ENCODE data around the gene LCE3D. TPM values are rescaled to one million over a fixed set of nuclear protein-coding genes. Genes with fewer than 3 reads are reported as not detected.

Gene LCE3D, protein sequence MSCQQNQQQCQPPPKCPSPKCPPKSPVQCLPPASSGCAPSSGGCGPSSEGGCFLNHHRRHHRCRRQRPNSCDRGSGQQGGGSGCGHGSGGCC
- 1.7 to 2.7 TPM (median 2.3 TPM) in 5 replicates for total RNA-seq (2022; extraction: Qiagen RNA extraction)

DNA sequence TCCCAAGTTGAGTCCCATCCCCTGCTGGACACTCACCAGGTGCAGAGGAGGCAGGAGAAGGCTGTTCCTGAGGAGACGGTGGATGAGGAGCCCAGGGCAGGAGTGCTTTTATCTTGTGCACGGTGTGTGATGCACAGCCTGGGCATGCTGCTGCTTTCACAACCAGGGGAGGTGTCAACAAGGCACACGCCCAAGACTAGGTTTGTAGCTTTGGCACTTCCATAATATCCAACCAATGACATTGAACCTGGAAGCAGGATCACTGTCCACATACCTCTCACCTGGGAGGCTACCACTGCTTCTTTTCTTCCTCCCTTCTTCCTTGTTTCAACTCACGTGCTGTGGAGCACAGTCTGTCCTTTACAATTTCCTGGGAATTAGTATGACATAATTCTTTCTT is at the start of gene LCE3D:
TSS of gene LCE3D (minus strand) at position 84 of the 400 bp plus-strand sequence. CDS start 580 bp downstream, outside the sequence.

GRCh38 chr1:152622803-152623202 is 42.5 kb upstream of the LCE3D start, which contains the start of gene LCE3A:
Gene LCE3A, minus strand, starts transcription at chr1:152623103. Its CDS starts 0 bp downstream, at chr1:152623103.

DNA sequence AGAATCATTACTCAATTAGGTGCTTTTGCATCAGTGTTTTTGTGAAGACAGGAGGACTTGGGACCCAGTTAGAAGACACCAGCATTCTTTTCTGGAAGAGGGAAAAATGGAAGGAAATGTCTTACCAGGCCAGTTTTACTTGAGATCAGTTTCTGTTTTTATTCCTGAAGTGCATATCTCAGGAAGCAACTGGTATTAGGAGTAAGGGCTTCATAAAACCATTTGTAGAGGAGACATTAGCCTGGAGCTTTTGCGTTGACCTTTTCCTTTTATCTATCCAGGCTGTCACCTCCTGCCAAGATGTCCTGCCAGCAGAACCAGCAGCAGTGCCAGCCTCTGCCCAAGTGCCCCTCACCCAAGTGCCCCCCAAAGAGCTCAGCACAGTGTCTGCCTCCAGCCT is 33.2 kb upstream of the LCE3D start, which contains the start of gene LCE3B:
TSS of gene LCE3B (plus strand) at position 301 of the 400 bp plus-strand sequence. CDS start at position 301, 0 bp downstream.

GRCh38 chr1:152599934-152600333 is 19.6 kb upstream of the LCE3D start, which contains the start of gene LCE3C:
Gene LCE3C, plus strand, starts transcription at chr1:152600234. Its CDS starts 498 bp downstream, at chr1:152600732.

GRCh38 chr1:152566681-152567080 is 13.6 kb downstream of the LCE3D start, which contains the start of gene LCE3E:
Gene LCE3E, minus strand, starts transcription at chr1:152566780. Its CDS starts 572 bp downstream, at chr1:152566208.

Other genes with a start within 250 kb of the LCE3D start
- gene FLG2, start 220.5 kb downstream of the LCE3D start, total RNA-seq (2022; extraction: Qiagen RNA extraction): not detected in 5 replicates
- not detected in 5 replicates for gene CRNN, start 166.3 kb downstream of the LCE3D start, total RNA-seq (2022; extraction: Qiagen RNA extraction)
- not detected in 5 replicates for gene LCE5A, start 69.7 kb downstream of the LCE3D start, total RNA-seq (2022; extraction: Qiagen RNA extraction)
- gene CRCT1, start 66.0 kb downstream of the LCE3D start, total RNA-seq (2022; extraction: Qiagen RNA extraction): 0.26 to 0.75 TPM (median 0.74 TPM) in 3 of 5 replicates, not detected in the others
- gene LCE3E, start 13.7 kb downstream of the LCE3D start, total RNA-seq (2022; extraction: Qiagen RNA extraction): 0.30 to 0.54 TPM in 2 of 5 replicates, not detected in the others
- not detected in 5 replicates for gene LCE3C, start 19.7 kb upstream of the LCE3D start, total RNA-seq (2022; extraction: Qiagen RNA extraction)
- gene LCE3B, start 33.3 kb upstream of the LCE3D start, total RNA-seq (2022; extraction: Qiagen RNA extraction): not detected in 5 replicates
- gene LCE3A, start 42.6 kb upstream of the LCE3D start, total RNA-seq (2022; extraction: Qiagen RNA extraction): not detected in 5 replicates
- not detected in 5 replicates for gene LCE2D, start 82.9 kb upstream of the LCE3D start, total RNA-seq (2022; extraction: Qiagen RNA extraction)
- gene LCE2C, start 94.8 kb upstream of the LCE3D start, total RNA-seq (2022; extraction: Qiagen RNA extraction): not detected in 5 replicates
- not detected in 5 replicates for gene LCE2B, start 105.6 kb upstream of the LCE3D start, total RNA-seq (2022; extraction: Qiagen RNA extraction)
- gene LCE2A, start 117.8 kb upstream of the LCE3D start, total RNA-seq (2022; extraction: Qiagen RNA extraction): not detected in 5 replicates
- gene LCE4A, start 127.6 kb upstream of the LCE3D start, total RNA-seq (2022; extraction: Qiagen RNA extraction): not detected in 5 replicates
- not detected in 5 replicates for gene KPRP, start 177.5 kb upstream of the LCE3D start, total RNA-seq (2022; extraction: Qiagen RNA extraction)
- not detected in 5 replicates for gene LCE1F, start 194.6 kb upstream of the LCE3D start, total RNA-seq (2022; extraction: Qiagen RNA extraction)
- gene LCE1E, start 205.7 kb upstream of the LCE3D start, total RNA-seq (2022; extraction: Qiagen RNA extraction): 0.18 TPM in 1 of 5 replicates, not detected in the others
- gene LCE1D, start 216.2 kb upstream of the LCE3D start, total RNA-seq (2022; extraction: Qiagen RNA extraction): not detected in 5 replicates
- gene LCE1C, start 226.1 kb upstream of the LCE3D start, total RNA-seq (2022; extraction: Qiagen RNA extraction): not detected in 5 replicates
- gene LCE1B, start 231.5 kb upstream of the LCE3D start, total RNA-seq (2022; extraction: Qiagen RNA extraction): not detected in 5 replicates
- gene LCE1A, start 247.0 kb upstream of the LCE3D start, total RNA-seq (2022; extraction: Qiagen RNA extraction): not detected in 5 replicates